ENCODE data around the gene SPINK8.
"Not testable (repeated sequence)": the region's sequence is repeated elsewhere in the genome, so short reads cannot be mapped to it uniquely, and the experiment has no call there.

Gene SPINK8

GRCh38 chr3:48333346-48334245, at the start of gene SPINK8:
SPINK8 (minus strand) TSS chr3:48333661; CDS start chr3:48328341, 5,320 bp downstream.
- not testable (repeated sequence) for DNase-seq

- DNase-seq: no peak
Observed at GRCh38 chr3:48372862-48373435, 39.5 kb upstream of the SPINK8 start.

GRCh38 chr3:48372377-48372770, 38.9 kb upstream of the SPINK8 start:
- DNase-seq: no peak

DNA sequence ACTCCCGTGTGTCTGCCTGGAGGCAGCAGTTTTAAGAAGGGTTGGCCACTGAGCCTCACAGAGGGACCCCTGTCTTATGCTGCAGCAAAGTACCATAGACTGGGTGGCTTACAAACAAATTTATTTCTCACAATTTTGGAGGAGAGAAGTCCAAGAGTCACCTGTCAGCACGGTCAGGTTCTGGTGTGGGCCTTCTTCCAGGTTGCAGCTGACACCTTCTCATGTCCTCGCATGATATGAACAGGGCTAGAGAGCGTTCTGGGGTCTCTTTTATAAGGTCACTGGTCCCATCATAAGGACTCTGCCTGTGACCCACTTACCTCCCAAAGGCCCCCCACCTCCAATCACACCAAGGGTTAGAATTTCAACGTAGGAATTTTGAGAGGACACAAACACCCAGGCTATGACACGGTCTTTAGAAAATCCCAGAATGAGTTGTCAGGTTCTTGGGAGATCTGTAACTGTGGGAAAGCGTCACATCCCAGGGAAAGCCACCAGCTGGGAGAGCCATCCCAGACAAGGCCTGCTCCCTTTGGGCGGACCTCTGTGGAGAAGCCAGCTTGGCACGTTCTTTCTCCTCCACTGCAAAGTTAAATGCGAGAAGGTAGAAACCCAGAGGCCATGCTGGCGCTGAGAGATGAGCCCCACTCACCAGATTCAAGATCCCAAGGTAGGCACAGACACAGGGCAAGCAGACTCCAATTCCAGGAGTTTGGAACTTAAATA, 38.4 kb upstream of the SPINK8 start, which contains the start of gene FBXW12:
Gene FBXW12 (plus strand): TSS at position 569 of the 726 bp plus-strand sequence. CDS start 549 bp downstream, outside the sequence.
- DNase-seq: no peak

DNA sequence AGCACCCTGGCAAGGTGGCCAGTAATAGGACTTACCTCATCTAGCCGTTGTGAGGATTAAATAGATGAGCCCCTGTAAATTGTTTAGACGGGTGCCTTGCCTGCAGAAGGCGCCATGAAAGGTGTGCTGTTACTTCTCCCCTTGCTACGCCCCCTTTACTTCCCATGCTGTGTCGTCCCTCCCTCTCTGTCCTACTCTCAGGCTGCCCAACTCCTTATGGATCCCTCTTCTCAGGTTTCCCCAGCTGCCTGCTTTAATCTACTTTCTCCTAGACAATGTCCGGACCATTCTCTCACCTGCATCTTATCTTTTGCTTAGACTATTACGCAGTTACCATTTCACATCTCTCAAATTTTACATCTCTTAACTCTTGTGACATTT, 36.9 kb upstream of the SPINK8 start:
- DNase-seq: no peak

GRCh38 chr3:48369693-48370332, 36.4 kb upstream of the SPINK8 start:
- no peak for DNase-seq

DNA sequence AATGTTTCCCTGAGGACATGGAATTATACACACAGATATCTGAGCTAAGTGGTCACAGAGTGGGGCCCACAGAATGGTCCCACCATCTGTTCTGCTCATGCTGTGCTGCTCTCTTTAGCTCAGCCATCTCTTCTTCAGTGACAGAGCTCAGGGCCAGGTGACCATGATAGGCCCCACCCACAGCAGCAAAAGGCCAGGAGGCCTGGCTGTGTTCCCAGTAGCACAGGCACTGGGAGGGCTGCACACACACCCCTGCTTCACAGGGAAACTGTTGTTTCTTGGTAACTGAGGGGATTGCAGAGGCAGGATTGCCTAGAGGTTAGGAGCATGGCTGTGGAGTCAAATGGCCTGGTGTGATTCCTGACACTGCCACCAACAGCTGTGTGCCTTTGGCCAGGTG, 33.7 kb upstream of the SPINK8 start:
- DNase-seq: no peak

GRCh38 chr3:48364840-48365239, 31.4 kb upstream of the SPINK8 start:
- DNase-seq: no peak

DNA sequence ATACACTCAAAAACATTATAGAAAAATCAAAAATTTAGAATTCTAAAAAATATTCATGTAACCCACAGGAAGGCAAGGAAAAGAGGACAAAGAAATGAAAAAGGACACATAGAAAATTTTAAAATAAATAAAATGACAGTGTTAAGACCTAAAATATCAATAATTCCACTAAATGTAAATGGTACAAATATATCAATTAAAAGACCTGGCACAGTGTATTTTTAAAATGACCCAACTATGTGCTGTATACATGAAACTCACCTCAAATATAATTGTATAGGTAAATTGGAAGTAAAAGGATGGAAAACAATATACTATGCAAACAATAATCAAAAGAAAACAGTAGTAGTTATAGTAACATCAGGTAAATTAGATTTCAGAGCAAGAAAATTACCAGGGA, 28.5 kb upstream of the SPINK8 start:
- no peak for DNase-seq

GRCh38 chr3:48356419-48356818, 23.0 kb upstream of the SPINK8 start:
- DNase-seq: no peak

DNA sequence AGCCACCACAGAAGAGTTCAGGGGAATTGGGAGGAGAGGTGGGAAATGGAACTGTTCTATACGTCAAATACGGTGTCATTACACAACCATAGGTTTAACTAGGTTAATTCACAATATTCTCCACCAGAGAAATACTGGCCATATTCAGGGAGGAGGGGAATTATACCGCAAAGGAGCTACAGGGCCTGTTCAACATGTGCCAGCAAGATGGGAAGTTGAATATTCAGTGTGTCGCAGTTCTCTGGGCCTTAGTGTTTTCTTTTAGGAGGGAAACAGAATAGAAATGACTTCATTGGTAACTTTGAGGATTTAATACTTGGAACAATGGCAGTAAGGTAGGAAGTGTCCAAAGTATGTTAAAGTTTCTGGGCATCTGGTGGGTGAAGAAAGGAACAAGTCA, 20.5 kb upstream of the SPINK8 start:
- no peak for DNase-seq

- DNase-seq: no peak
Observed at GRCh38 chr3:48352546-48352945, 19.1 kb upstream of the SPINK8 start.

DNA sequence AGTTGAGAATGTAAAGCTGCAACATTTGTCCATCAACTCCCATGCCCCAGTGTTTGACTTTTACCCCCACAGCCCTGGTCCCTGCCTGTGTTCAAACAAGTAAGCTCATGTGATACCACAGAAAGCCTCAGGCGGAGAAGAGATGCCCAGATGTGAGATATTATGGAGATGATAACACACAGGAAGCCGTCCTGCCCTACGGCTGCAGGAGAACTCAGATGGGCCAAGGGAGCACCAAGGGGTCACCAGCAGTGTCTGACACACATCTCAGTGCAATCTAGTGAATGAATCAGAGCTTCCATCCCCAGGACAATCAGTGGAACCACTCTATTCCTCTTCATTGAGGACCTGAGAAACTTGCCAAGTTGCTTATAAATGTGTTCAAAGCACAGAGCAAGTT, 14.0 kb upstream of the SPINK8 start:
- DNase-seq: no peak

GRCh38 chr3:48345946-48346572, 12.6 kb upstream of the SPINK8 start:
- no peak for DNase-seq

DNA sequence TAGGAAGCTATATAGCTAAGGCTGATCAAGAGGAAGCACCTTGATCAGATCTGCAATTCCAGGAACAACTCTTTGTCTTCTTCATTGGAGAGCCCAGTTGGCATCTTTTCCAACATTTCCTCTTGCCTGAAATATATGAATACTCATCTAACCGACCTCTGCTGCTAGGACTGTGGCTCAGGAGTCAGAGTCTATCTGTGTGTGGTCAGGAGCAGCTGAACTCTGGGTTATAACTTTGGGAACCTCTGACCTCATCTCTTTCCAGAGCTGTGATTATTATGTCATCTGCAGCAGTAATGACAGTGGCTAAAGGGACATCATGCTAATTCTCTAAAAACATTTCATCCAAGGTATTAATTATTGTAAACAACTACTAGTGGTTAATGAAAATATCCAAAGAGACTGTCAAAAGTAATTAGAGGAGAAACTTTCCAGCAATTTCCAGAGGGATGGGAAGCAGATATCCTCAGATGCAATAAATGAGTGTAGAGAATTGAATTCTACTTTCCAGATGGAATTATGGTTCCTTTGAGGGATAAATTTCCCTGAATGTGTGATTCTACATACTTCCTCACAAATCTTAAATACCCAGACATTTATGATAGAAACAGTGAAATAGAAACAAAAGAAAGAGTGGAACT, 11.5 kb upstream of the SPINK8 start:
- DNase-seq: no peak

- no peak for DNase-seq
Observed at GRCh38 chr3:48343432-48343831, 10.0 kb upstream of the SPINK8 start.

DNA sequence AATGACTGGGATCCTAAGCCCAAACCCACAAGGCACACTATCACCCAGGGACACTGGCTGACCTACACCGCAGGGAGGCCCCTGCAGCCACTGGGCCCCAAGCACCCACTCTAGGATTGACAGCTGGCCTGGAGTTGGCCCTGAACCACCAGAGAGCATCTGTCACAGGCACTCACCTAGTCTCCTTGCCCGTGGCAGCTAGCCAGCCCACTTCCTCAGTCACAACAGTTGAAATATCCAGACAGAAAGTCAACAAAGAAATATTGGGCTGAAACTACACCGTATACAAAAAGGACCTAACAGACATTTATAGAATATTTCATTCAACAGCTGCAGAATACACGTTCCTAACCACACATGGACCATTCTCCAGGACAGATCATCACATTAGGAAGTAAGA, 5.2 kb upstream of the SPINK8 start:
- DNase-seq: no peak

DNA sequence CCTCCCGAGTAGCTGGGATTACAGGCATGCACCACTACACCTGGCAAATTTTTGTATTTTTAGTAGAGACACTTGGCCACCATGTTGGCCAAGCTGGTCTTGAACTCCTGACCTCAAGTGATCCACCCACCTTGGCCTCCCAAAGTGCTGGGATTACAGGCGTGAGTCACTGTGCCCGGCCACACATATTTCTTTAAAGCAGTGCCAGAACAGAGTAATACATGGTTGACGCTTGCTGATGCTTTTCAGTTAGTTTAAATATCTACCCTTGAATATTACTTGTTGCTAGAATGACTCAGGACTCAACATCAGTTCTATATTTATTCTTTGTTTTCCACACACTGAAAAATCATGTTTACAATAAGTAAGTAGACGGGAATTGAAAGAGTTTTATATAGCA, 4.1 kb upstream of the SPINK8 start:
- DNase-seq: not testable (repeated sequence)

DNA sequence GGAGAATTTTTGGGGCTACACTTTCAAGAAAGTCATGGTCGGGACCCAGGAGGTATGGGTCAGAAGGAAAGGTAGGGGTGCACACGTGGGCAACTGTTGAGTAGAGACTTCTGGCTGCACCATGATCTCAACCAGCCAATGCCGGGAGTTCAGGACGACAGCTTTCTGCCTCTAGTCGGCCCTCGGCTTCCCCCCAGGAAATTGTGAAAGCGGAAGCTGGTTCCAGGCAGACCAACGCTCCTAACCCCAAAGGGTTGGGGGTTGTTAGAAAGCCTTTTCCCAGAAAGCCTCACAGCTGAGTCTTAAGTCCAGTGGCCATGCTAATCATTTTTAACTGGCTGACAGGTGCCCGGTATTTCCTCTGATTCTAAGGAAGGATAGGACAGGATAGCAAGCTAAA, 1.8 kb upstream of the SPINK8 start:
- DNase-seq: not testable (repeated sequence)

DNA sequence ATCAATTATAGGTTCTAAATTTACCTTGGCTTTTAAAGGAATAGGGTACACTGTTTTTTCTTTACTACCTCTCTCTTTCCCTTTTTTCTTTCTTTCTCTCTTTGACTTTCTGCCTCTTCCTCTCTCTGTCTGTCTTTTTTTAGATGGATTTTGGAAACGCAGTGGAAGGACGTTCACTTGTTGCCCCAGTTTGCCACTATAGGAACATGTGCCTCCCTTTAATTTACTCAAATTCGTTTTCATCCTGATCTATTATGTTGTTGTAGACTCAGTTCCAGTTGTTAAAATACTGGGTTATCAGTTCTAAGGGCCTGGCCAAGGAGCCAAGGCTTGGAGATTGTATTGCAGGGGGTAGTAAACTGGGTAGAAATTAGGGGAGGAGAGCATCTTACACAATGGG, 1.1 kb upstream of the SPINK8 start:
- no peak for DNase-seq

GRCh38 chr3:48331706-48332435, 1.6 kb downstream of the SPINK8 start:
- DNase-seq: not testable (repeated sequence)

Measured in NCI-H446 treated with DMSO at 0.1 percent for 48 hours (cell line).